ENCODE results near the gene FAM83D. TPM values are rescaled to one million over a fixed set of nuclear protein-coding genes. Genes with fewer than 3 reads are reported as not detected.

Gene FAM83D
- total RNA-seq, 4 donors from 2014 or later, result 0.67 to 3.4 (median 0.86) TPM

- TF ChIP-seq POLR2A (IDR thresholded peaks at IDR 0.05), result no peak
- no peak for TF ChIP-seq CTCF (IDR thresholded peaks at IDR 0.05)
- no peak for DNase-seq
- H3K4me3 ChIP-seq (replicated peaks in 1 of 3), result no peak overlapping the region
- H3K9me3 ChIP-seq, result no peaks in the 10 kb centered on the region
- H3K27me3 ChIP-seq, result no peaks in the 10 kb centered on the region
- no peaks in the 10 kb centered on the region for H3K4me1 ChIP-seq
- WGBS, 2 donors, result 91 to 94% methylated on average over 8 of the region's 8 CpGs
- H3K36me3 ChIP-seq, result peaks cover 23 to 33% of the 10 kb centered on the region in 2 donors
- H3K27ac ChIP-seq, result no peak overlapping the region
- intact Hi-C loops (cut with DNase I), result no loop called here
These were observed 71.4 kb downstream of the FAM83D start for GRCh38 chr20:38997622-38998021.

DNA sequence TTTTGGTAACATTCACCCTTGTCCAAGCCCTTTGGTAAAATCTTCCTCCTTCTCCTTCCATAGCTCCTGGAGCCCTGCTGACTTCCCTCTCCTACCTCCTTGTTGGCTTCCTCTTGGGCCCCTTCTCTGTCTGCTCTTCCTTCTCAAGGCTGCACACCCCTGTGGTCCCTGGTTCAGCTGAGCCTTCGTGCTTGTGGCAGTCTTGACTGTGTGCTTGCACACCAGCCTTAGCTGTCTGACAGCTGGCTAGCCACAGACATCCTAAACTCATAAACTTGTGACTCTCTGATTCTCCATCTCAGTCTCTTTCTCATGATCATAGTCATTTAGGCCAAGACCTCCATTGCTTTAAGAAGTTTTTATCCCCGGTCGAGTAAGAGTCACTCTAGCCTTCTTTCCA, 73.0 kb downstream of the FAM83D start:
- no peaks in the 10 kb centered on the region for H3K27me3 ChIP-seq
- intact Hi-C loops (cut with DNase I), result no loop called here
- no peak for TF ChIP-seq POLR2A (IDR thresholded peaks at IDR 0.05)
- TF ChIP-seq CTCF (IDR thresholded peaks at IDR 0.05), result no peak
- no peaks in the 10 kb centered on the region for H3K4me1 ChIP-seq
- DNase-seq, result no peak
- 90 to 97% methylated on average over 3 of the region's 3 CpGs for WGBS, 2 donors
- no peak overlapping the region for H3K4me3 ChIP-seq (replicated peaks in 1 of 3)
- peaks cover 24 to 46% of the 10 kb centered on the region in 2 donors for H3K36me3 ChIP-seq
- no peaks in the 10 kb centered on the region for H3K9me3 ChIP-seq
- no peak overlapping the region for H3K27ac ChIP-seq

- TF ChIP-seq CTCF (IDR thresholded peaks at IDR 0.05) (no peak), POLR2A (IDR thresholded peaks at IDR 0.05) (no peak)
- Histone ChIP-seq H3K4me3 (replicated peaks in 1 of 3) (no peak overlapping the region), H3K27me3 (no peaks in the 10 kb centered on the region), H3K4me1 (no peaks in the 10 kb centered on the region), H3K9me3 (no peaks in the 10 kb centered on the region), H3K36me3 (peaks cover 24 to 46% of the 10 kb centered on the region in 2 donors), H3K27ac (no peak overlapping the region)
- no peak for DNase-seq
- intact Hi-C loops (cut with DNase I), result no loop called here
- 93 to 96% methylated on average over 6 of the region's 6 CpGs for WGBS, 2 donors
These were observed 74.0 kb downstream of the FAM83D start for GRCh38 chr20:38999965-39000910.

Small RNA genes lying within 50 kb of the gene (small RNA-seq; reads per million reads assigned to genes)
- gene AL023803.1, result not detected

Other genes with a start within 250 kb of the FAM83D start
- gene SLC32A1, start 201.9 kb upstream of the FAM83D start, total RNA-seq, result not detected
- gene ACTR5, start 178.0 kb upstream of the FAM83D start, total RNA-seq, result 10 to 100 TPM in 2 of 4 donors, 1 to 10 TPM in 2; 6.9 to 14.4 (median 10.4) TPM
- 10 to 100 TPM in 2 of 4 donors, 1 to 10 TPM in 2; 6.3 to 14.4 (median 9.0) TPM for gene PPP1R16B, start 120.7 kb upstream of the FAM83D start, total RNA-seq
- 10 to 100 TPM; 16.1 to 17.9 (median 16.4) TPM for gene DHX35, start 35.9 kb downstream of the FAM83D start, total RNA-seq

Data from thyroid gland (tissue), 4 donors.